Hepatocyte (in vitro differentiated cells): ENCODE data around the gene DAP. TPM values are rescaled to one million over a fixed set of nuclear protein-coding genes. Genes with fewer than 3 reads are reported as not detected.

Source experiments
- DNase-seq: peaks from one replicate; pipeline ENCODE4 v3.0.0-alpha.2; 2016; ENCODE audit warnings: low spot score
- H2AFZ ChIP-seq: fragments of 200-600 bp; sonication (generic); 2 replicates; pipeline ENCODE4 v1.6.0; 2016; ENCODE audit warnings: antibody characterized with exemption, mild to moderate bottlenecking
- H3K27ac ChIP-seq: fragments of 200-600 bp; sonication (generic); 2 replicates; pipeline ENCODE4 v1.5.1; 2016; ENCODE audit warnings: mild to moderate bottlenecking
- H3K27me3 ChIP-seq: fragments of 200-600 bp; sonication (generic); 2 replicates; pipeline ENCODE4 v1.6.1; 2016
- H3K36me3 ChIP-seq: fragments of 200-600 bp; sonication (generic); replicated peaks from 2 replicates; pipeline ENCODE4 v1.5.1; 2016; ENCODE audit warnings: low read depth; ENCODE audit not compliant: insufficient read depth
- H3K4me1 ChIP-seq: fragments of 200-600 bp; sonication (generic); 2 replicates; pipeline ENCODE4 v1.5.1; 2016; ENCODE audit warnings: mild to moderate bottlenecking, moderate library complexity; ENCODE audit not compliant: insufficient read depth
- H3K4me2 ChIP-seq: fragments of 200-600 bp; sonication (generic); 2 replicates; pipeline ENCODE4 v1.6.0; 2016
- H3K4me3 ChIP-seq: fragments of 200-600 bp; sonication (generic); 2 replicates; pipeline ENCODE4 v1.5.1; 2016; ENCODE audit warnings: mild to moderate bottlenecking
- H3K79me2 ChIP-seq: fragments of 200-600 bp; sonication (generic); 2 replicates; pipeline ENCODE4 v1.6.0; 2017; ENCODE audit warnings: mild to moderate bottlenecking
- H3K9me2 ChIP-seq: fragments of 200-600 bp; sonication (generic); replicated peaks from 2 replicates; pipeline ENCODE4 v1.6.0; 2017; ENCODE audit warnings: mild to moderate bottlenecking; ENCODE audit not compliant: insufficient read depth
- H3K9me3 ChIP-seq: fragments of 200-600 bp; sonication (generic); 2 replicates; pipeline ENCODE4 v1.5.1; 2016; ENCODE audit warnings: low read depth, mild to moderate bottlenecking
- H4K20me1 ChIP-seq: fragments of 200-600 bp; sonication (generic); 2 replicates; pipeline ENCODE4 v1.6.0; 2016; ENCODE audit warnings: mild to moderate bottlenecking; ENCODE audit not compliant: insufficient read depth, poor library complexity, severe bottlenecking
- EZH2 ChIP-seq: fragments of 200-600 bp; sonication (generic); IDR thresholded peaks from 2 replicates; pipeline ENCODE4 v1.6.1; 2016; ENCODE audit warnings: antibody characterized with exemption, mild to moderate bottlenecking, borderline replicate concordance
- EZH2phosphoT487 ChIP-seq: fragments of 200-600 bp; sonication (generic); IDR thresholded peaks from one replicate; pipeline ENCODE4 v1.6.1; 2018; ENCODE audit warnings: antibody characterized with exemption, mild to moderate bottlenecking, low read depth, moderate library complexity; ENCODE audit not compliant: unreplicated experiment, severe bottlenecking
- WGBS: methylation state at CpG from one replicate; pipeline ENCODE4 v1.1.6; 2016; ENCODE audit warnings: low lambda C conversion rate; ENCODE audit errors: missing lambda C conversion rate; 5-methylcytosine and 5-hydroxymethylcytosine counted together
- polyA plus RNA-seq: library from polyadenylated mRNA; unstranded; fragments of >200 nt; fragmentation: Nextera tagmentation; extraction: Ambion mirVana; gene quantifications from 2 replicates; pipeline ENCODE4 v1.2.1, GENCODE V29; 2016
- total RNA-seq: library from RNA; depleted of rRNA; stranded (reverse); fragments of >200 nt; gene quantifications from 2 replicates; pipeline ENCODE4 v1.2.3, GENCODE V29; 2014
- TF ChIP-seq, protein P1 (sequence below): fragments of 200-600 bp; sonication (generic); IDR thresholded peaks from 2 replicates; pipeline ENCODE4 v1.5.1; 2016; ENCODE audit warnings: antibody characterized with exemption, mild to moderate bottlenecking; ENCODE audit not compliant: poor library complexity

The DAP gene
- total and polyA plus RNA-seq, 2 experiments from 2014 or later = 74.8 to 196 TPM

DNA sequence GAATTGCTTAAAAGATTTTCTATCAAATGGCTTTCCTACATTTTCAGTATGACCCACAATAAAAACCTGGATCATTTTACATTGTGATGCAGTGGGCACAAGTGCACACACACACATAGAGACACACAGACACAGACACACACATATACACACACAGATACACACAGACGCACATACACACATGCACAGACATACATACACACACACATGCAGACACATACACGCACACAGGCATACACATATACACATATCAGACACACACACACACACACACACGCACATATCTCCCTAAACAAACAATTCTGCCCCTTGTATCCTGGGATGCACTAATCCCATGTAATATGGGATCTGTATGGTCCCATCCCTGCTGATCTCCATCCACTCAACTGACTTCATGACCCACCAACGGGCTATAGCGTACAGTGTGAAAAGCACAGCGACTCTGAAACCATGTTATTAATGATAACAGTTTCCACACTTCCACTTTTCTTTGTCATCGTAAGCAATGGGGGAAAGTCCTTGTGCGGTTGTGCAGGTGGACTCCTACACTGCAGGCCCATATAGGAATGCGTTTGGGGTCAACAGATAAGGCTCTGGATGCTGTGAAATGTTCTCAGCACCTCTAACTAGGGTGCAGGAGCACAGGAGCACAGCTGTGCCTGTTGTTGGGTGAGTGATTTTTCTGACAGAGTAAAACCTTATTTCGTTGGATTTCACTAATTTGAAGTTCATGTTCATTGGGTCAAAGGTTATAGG is 52.7 kb downstream of the DAP start:
- 94% methylated on average over 10 of the region's 10 CpGs for WGBS
- H2AFZ ChIP-seq = no peak overlapping the region
- H3K79me2 ChIP-seq = peaks cover 48% of the 10 kb centered on the region
- no peaks in the 10 kb centered on the region for H4K20me1 ChIP-seq
- H3K27ac ChIP-seq = no peak overlapping the region
- no peaks in the 10 kb centered on the region for H3K9me3 ChIP-seq
- H3K36me3 ChIP-seq = no peaks in the 10 kb centered on the region
- peaks cover 4% of the 10 kb centered on the region for H3K4me1 ChIP-seq
- TF ChIP-seq, protein P1, sequence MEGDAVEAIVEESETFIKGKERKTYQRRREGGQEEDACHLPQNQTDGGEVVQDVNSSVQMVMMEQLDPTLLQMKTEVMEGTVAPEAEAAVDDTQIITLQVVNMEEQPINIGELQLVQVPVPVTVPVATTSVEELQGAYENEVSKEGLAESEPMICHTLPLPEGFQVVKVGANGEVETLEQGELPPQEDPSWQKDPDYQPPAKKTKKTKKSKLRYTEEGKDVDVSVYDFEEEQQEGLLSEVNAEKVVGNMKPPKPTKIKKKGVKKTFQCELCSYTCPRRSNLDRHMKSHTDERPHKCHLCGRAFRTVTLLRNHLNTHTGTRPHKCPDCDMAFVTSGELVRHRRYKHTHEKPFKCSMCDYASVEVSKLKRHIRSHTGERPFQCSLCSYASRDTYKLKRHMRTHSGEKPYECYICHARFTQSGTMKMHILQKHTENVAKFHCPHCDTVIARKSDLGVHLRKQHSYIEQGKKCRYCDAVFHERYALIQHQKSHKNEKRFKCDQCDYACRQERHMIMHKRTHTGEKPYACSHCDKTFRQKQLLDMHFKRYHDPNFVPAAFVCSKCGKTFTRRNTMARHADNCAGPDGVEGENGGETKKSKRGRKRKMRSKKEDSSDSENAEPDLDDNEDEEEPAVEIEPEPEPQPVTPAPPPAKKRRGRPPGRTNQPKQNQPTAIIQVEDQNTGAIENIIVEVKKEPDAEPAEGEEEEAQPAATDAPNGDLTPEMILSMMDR = no peak
- TF ChIP-seq EZH2phosphoT487 (no peak), EZH2 (no peak)
- no peaks in the 10 kb centered on the region for H3K27me3 ChIP-seq
- H3K4me3 ChIP-seq = no peak overlapping the region
- H3K4me2 ChIP-seq = no peak overlapping the region
- no peaks in the 10 kb centered on the region for H3K9me2 ChIP-seq
- DNase-seq = no peak

DNA sequence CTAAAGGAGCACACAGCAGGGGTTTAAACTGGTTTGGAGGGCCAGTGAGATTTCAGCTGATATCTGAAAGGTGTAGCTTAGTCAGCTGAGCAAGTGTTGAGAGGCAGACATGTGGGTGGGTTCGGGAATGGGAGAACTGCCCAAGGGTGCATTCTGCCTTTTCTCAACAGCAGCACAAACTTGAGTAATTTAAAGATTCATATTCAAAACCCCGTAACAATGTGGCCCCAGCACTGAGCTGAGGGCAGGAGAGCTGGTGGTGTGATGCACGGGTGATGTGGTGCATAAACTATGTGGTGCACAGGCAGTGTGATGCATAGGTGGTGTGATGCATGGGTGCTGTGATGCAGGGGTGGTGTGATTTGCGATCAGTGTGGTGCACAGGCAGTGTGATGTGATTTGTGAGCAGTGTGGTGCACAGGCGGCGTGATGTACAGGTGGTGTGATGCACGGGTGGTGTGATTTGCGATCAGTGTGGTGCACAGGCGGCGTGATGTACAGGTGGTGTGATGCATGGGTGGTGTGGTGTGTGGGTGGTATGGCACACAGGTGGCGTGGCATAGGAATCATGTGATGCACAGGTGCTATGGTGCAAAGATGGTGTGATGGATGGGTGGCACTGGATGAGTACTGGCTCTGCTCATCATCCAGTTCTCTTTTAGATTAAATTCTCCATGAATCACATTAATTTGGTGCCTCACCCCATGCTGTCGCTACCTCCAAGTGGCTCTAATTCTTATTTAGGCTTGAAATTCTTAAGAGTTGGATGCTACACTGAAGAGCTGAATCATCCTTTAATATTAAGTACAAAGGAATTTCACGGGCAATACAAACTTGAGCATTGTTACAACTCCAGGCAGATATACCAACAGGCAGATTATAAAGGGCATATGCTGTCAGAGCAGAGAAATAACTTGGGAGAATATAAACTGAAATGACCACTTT is 53.6 kb downstream of the DAP start:
- no peak for DNase-seq
- peaks cover 39% of the 10 kb centered on the region for H3K79me2 ChIP-seq
- no peak overlapping the region for H3K4me2 ChIP-seq
- H3K9me2 ChIP-seq = no peaks in the 10 kb centered on the region
- H4K20me1 ChIP-seq = no peaks in the 10 kb centered on the region
- 95% methylated on average over 13 of the region's 13 CpGs for WGBS
- H2AFZ ChIP-seq = no peak overlapping the region
- H3K9me3 ChIP-seq = no peaks in the 10 kb centered on the region
- no peak overlapping the region for H3K4me3 ChIP-seq
- peaks cover 13% of the 10 kb centered on the region for H3K4me1 ChIP-seq
- no peaks in the 10 kb centered on the region for H3K36me3 ChIP-seq
- no peaks in the 10 kb centered on the region for H3K27me3 ChIP-seq
- no peak overlapping the region for H3K27ac ChIP-seq
- TF ChIP-seq, protein P1 = no peak
- TF ChIP-seq EZH2phosphoT487 (no peak), EZH2 (no peak)

DNA sequence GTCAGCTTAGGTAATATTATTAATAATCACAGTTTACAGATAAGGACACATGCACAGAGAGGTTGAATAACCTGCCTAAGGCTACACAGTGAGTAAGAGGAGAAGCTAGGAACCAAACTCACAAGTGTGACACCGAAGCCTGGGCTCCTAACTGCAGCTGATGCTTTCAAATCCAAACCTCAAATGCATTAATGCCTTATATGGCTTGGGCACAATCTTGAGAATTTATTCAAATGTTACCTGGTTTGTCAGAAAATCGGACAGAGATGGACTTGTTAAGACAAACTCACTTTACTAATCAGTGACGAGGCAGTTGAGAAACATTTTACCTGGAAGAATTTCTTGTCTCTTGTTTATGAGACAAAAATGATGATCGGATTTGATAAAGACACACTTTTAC is 54.7 kb downstream of the DAP start:
- Histone ChIP-seq H3K27ac (no peak overlapping the region), H3K36me3 (no peaks in the 10 kb centered on the region), H3K9me3 (no peaks in the 10 kb centered on the region), H2AFZ (no peak overlapping the region), H4K20me1 (peaks cover 6% of the 10 kb centered on the region), H3K9me2 (no peaks in the 10 kb centered on the region), H3K4me3 (no peak overlapping the region), H3K79me2 (peaks cover 29% of the 10 kb centered on the region), H3K4me2 (no peak overlapping the region), H3K4me1 (peaks cover 15% of the 10 kb centered on the region), H3K27me3 (no peaks in the 10 kb centered on the region)
- no peak for DNase-seq
- TF ChIP-seq, protein P1 = no peak
- no peak for TF ChIP-seq EZH2
- WGBS = 95% methylated on average over 4 of the region's 4 CpGs
